Stimulated activated CD8-positive, alpha-beta memory T cell treated with anti-CD3 and anti-CD28 coated beads, Interleukin-4, amount 100 ng/mL, for 24 hours (primary cell): ENCODE results near the gene RPUSD4.

ENCODE experiments used
- DNase-seq: peaks from one replicate; pipeline ENCODE4 v3.0.0-alpha.2; 2020; ENCODE audit warnings: low read depth

Gene RPUSD4

GRCh38 chr11:126212089-126212660 is 725 bp upstream of the RPUSD4 start:
- no peak for DNase-seq

- no peak for DNase-seq
Measured at GRCh38 chr11:126210871-126211235, 597 bp downstream of the RPUSD4 start.

GRCh38 chr11:126207896-126208295 is 3.6 kb downstream of the RPUSD4 start:
- DNase-seq = no peak

- DNase-seq = no peak
Measured at GRCh38 chr11:126205359-126205758, 6.1 kb downstream of the RPUSD4 start.

GRCh38 chr11:126202646-126203359 is 8.6 kb downstream of the RPUSD4 start:
- no peak for DNase-seq

GRCh38 chr11:126198648-126199047 is 12.8 kb downstream of the RPUSD4 start:
- DNase-seq = no peak

GRCh38 chr11:126197277-126197939 is 14.0 kb downstream of the RPUSD4 start:
- no peak for DNase-seq

- DNase-seq = no peak
Measured at GRCh38 chr11:126195119-126195518, 16.3 kb downstream of the RPUSD4 start.

GRCh38 chr11:126194121-126194543 is 17.3 kb downstream of the RPUSD4 start:
- DNase-seq = no peak

- no peak for DNase-seq
Measured at GRCh38 chr11:126193038-126193478, 18.4 kb downstream of the RPUSD4 start.

- DNase-seq = no peak
Measured at GRCh38 chr11:126192361-126192760, 19.1 kb downstream of the RPUSD4 start.

GRCh38 chr11:126191379-126192073 is 19.9 kb downstream of the RPUSD4 start:
- no peak for DNase-seq

GRCh38 chr11:126190792-126191191 is 20.7 kb downstream of the RPUSD4 start:
- DNase-seq = no peak

- no peak for DNase-seq
Measured at GRCh38 chr11:126189109-126189929, 22.1 kb downstream of the RPUSD4 start.

- no peak for DNase-seq
Measured at GRCh38 chr11:126188332-126189108, 22.9 kb downstream of the RPUSD4 start.

GRCh38 chr11:126186708-126187529 is 24.5 kb downstream of the RPUSD4 start:
- no peak for DNase-seq

GRCh38 chr11:126186025-126186698 is 25.3 kb downstream of the RPUSD4 start:
- no peak for DNase-seq

GRCh38 chr11:126185259-126186024 is 26.0 kb downstream of the RPUSD4 start:
- DNase-seq = no peak
